ENCODE results near the gene PDXP. TPM values are rescaled to one million over a fixed set of nuclear protein-coding genes. Genes with fewer than 3 reads are reported as not detected.

PDXP gene
- total and polyA plus RNA-seq, 12 donors = 5.3 to 29.9 (median 21.2) TPM

DNA sequence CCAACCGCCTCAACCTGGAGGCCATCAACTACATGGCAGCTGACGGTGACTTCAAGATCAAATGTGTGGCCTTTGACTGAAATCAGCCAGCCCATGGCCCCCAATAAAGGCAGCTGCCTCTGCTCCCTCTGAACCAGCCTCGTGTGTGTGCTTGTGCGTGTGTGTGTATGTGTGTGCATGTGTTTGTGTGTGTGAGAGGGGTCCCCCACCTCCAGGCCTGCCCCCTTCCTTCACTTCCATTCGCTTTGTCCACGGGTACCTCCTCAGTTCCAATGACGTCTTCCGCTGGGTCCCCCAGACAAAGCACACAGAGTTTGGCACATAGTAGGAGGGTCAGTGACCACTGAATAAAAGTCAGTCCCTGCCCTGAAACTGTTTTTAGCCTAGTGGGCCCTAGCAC lies 21.1 kb downstream of the PDXP start:
- Histone ChIP-seq H3K36me3 (peaks cover 0 to 38% (median 3%) of the 10 kb centered on the region in 9 donors), H3K4me3 (no peak overlapping the region), H3K4me1 (peaks cover 6 to 51% (median 45%) of the 10 kb centered on the region in 9 donors), H3K27me3 (no peaks in the 10 kb centered on the region), H3K27ac (no peak overlapping the region), H3K9me3 (no peaks in the 10 kb centered on the region)
- intact Hi-C loops (cut with DNase I) = loop anchor here in 8 of 10 donors (2.0 to 10.0 kb wide), 6 partner anchors 37 to 115 kb away; no protein-coding TSS in a partner anchor
- 76 to 78% methylated on average over 8 of the region's 8 CpGs for WGBS, 2 donors
- TF ChIP-seq, protein P1, sequence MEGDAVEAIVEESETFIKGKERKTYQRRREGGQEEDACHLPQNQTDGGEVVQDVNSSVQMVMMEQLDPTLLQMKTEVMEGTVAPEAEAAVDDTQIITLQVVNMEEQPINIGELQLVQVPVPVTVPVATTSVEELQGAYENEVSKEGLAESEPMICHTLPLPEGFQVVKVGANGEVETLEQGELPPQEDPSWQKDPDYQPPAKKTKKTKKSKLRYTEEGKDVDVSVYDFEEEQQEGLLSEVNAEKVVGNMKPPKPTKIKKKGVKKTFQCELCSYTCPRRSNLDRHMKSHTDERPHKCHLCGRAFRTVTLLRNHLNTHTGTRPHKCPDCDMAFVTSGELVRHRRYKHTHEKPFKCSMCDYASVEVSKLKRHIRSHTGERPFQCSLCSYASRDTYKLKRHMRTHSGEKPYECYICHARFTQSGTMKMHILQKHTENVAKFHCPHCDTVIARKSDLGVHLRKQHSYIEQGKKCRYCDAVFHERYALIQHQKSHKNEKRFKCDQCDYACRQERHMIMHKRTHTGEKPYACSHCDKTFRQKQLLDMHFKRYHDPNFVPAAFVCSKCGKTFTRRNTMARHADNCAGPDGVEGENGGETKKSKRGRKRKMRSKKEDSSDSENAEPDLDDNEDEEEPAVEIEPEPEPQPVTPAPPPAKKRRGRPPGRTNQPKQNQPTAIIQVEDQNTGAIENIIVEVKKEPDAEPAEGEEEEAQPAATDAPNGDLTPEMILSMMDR (IDR thresholded peaks at IDR 0.05) = no peak
- no peak for DNase-seq
- ATAC-seq = no peak

- ATAC-seq (no peak), DNase-seq (no peak)
- TF ChIP-seq, protein P1 (IDR thresholded peaks at IDR 0.05) = no peak
- Histone ChIP-seq H3K9me3 (no peaks in the 10 kb centered on the region), H3K36me3 (peaks cover 0 to 38% (median 3%) of the 10 kb centered on the region in 9 donors), H3K4me3 (no peak overlapping the region), H3K27ac (peak overlapping the region in 1 of 10 donors; percentile 18), H3K4me1 (peaks cover 5 to 44% (median 40%) of the 10 kb centered on the region in 9 donors), H3K27me3 (no peaks in the 10 kb centered on the region)
- WGBS, 2 donors = 72 to 78% methylated on average over 7 of the region's 7 CpGs
- intact Hi-C loops (cut with DNase I) = loop anchor here in 8 of 10 donors (2.0 to 10.0 kb wide), 5 partner anchors 38 to 114 kb away; no protein-coding TSS in a partner anchor
Observed at GRCh38 chr22:37680191-37680851, 21.8 kb downstream of the PDXP start.

GRCh38 chr22:37681001-37681424 lies 22.5 kb downstream of the PDXP start:
- TF ChIP-seq, protein P1 (IDR thresholded peaks at IDR 0.05) = no peak
- peaks cover 0 to 38% (median 3%) of the 10 kb centered on the region in 9 donors for H3K36me3 ChIP-seq
- DNase-seq (no peak), ATAC-seq (no peak)
- H3K4me1 ChIP-seq = peaks cover 5 to 41% (median 39%) of the 10 kb centered on the region in 9 donors
- WGBS, 2 donors = 71 to 78% methylated on average over 2 of the region's 2 CpGs
- no peaks in the 10 kb centered on the region for H3K27me3 ChIP-seq
- H3K9me3 ChIP-seq = no peaks in the 10 kb centered on the region
- no peak overlapping the region for H3K4me3 ChIP-seq
- intact Hi-C loops (cut with DNase I) = loop anchor here (1.0 to 10.0 kb wide), 6 partner anchors 38 to 114 kb away; no protein-coding TSS in a partner anchor
- peak overlapping the region in 4 of 10 donors; percentile 0 to 41 (median 26) for H3K27ac ChIP-seq

DNA sequence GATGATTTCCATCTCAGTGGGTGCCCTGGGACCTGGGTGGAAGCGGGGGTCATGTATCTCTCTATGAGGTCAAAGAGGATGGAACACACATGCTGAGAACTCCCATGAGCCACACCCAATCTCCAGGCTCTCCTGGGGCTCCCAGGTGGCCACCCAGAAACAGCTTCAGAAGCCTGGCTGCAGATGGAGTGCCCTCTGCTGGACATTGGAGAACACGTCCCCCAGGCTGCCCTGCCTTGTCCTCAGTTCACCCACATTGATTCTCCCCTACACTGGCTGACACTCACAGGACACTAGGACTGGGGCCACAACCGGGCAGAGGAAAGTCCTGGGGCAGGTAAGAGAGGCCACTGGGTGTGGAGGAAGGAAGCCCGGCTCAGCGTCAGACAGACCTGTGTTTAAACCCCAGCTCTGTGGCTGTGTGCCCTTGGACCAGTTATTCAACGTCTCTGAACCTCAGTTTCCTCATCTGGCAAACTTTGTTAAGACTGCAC lies 23.1 kb downstream of the PDXP start:
- Histone ChIP-seq H3K27ac (peak overlapping the region in 3 of 10 donors; percentile 0 to 41 (median 35)), H3K9me3 (no peaks in the 10 kb centered on the region), H3K27me3 (no peaks in the 10 kb centered on the region), H3K36me3 (peaks cover 0 to 38% (median 3%) of the 10 kb centered on the region in 9 donors), H3K4me1 (peaks cover 5 to 37% (median 34%) of the 10 kb centered on the region in 9 donors), H3K4me3 (no peak overlapping the region)
- DNase-seq (peak; percentile 64 to 76), ATAC-seq (peak; percentile 13 to 61 (median 42))
- TF ChIP-seq, protein P1 (IDR thresholded peaks at IDR 0.05) = peak; percentile 81 to 95 (median 91)
- intact Hi-C loops (cut with DNase I) = loop anchor here (1.0 to 10.0 kb wide), 6 partner anchors 38 to 113 kb away; no protein-coding TSS in a partner anchor
- 20 to 21% methylated on average over 6 of the region's 6 CpGs for WGBS, 2 donors

Measured in heart right ventricle (tissue), 16 donors.